ENCODE data around the gene KLHL8.

DNA sequence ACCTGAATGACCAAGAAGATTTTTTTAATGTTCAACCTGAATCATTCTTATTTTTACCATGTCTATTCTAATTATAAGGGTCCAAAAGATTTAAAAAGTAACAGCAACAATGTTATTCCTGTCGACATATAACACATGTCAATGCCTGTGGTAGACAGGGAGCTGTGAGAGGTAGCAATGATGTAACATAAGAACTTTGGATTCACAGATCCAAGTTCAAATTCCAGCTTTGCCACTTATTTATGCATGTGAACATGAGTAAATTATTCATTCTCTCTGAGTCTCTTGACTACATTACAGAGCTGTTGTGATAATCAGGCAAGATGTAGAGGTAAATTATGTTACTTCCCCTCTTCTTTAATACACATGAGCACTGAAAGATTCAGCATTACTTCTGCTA lies 54.5 kb downstream of the KLHL8 start:
- no peak for TF ChIP-seq CTCF (IDR thresholded peaks at IDR 0.05)
- TF ChIP-seq EZH2 (IDR thresholded peaks at IDR 0.05; ENCODE audit: borderline replicate concordance, insufficient read depth, low read depth, low read length, poor library complexity, severe bottlenecking): no peak

Measured in B cell (primary cell).